Cerebellar cortex (tissue), 1 donor: ENCODE data around the gene TRIM2.

Experiments
- DNase-seq: peaks from one replicate; pipeline ENCODE4 v3.0.0-alpha.2; 2015; ENCODE audit warnings: low spot score

The TRIM2 gene

GRCh38 chr4:153222707-153223426, 18.6 kb downstream of the TRIM2 start:
- DNase-seq = peak; percentile 68

GRCh38 chr4:153223427-153223801, 19.2 kb downstream of the TRIM2 start:
- DNase-seq = no peak

- DNase-seq = peak; percentile 58
Observed at GRCh38 chr4:153223930-153224329, 19.7 kb downstream of the TRIM2 start.

- no peak for DNase-seq
Observed at GRCh38 chr4:153224474-153224873, 20.2 kb downstream of the TRIM2 start.

- no peak for DNase-seq
Observed at GRCh38 chr4:153227469-153228075, 23.3 kb downstream of the TRIM2 start.

- no peak for DNase-seq
Observed at GRCh38 chr4:153228512-153229140, 24.4 kb downstream of the TRIM2 start.

- no peak for DNase-seq
Observed at GRCh38 chr4:153229545-153229944, 25.3 kb downstream of the TRIM2 start.

- peak; percentile 23 for DNase-seq
Observed at GRCh38 chr4:153232768-153233167, 28.5 kb downstream of the TRIM2 start.

GRCh38 chr4:153233761-153234371, 29.6 kb downstream of the TRIM2 start:
- peak; percentile 79 for DNase-seq

- no peak for DNase-seq
Observed at GRCh38 chr4:153234885-153235284, 30.6 kb downstream of the TRIM2 start.

GRCh38 chr4:153238135-153238919, 34.1 kb downstream of the TRIM2 start:
- no peak for DNase-seq

GRCh38 chr4:153239409-153239808, 35.2 kb downstream of the TRIM2 start:
- DNase-seq = no peak

- no peak for DNase-seq
Observed at GRCh38 chr4:153241295-153241694, 37.1 kb downstream of the TRIM2 start.

- peak; percentile 68 for DNase-seq
Observed at GRCh38 chr4:153241970-153242838, 38.0 kb downstream of the TRIM2 start.

GRCh38 chr4:153242839-153243324, 38.6 kb downstream of the TRIM2 start:
- DNase-seq = no peak

- no peak for DNase-seq
Observed at GRCh38 chr4:153243468-153243867, 39.2 kb downstream of the TRIM2 start.

- no peak for DNase-seq
Observed at GRCh38 chr4:153244969-153245368, 40.7 kb downstream of the TRIM2 start.

- no peak for DNase-seq
Observed at GRCh38 chr4:153245775-153246174, 41.5 kb downstream of the TRIM2 start.

GRCh38 chr4:153246446-153247115, 42.3 kb downstream of the TRIM2 start:
- DNase-seq = peak; percentile 20

GRCh38 chr4:153247116-153247490, 42.9 kb downstream of the TRIM2 start:
- no peak for DNase-seq
